ENCODE data around the gene SSBP2. TPM values are rescaled to one million over a fixed set of nuclear protein-coding genes. Genes with fewer than 3 reads are reported as not detected.
"Not testable (repeated sequence)": the region's sequence is repeated elsewhere in the genome, so short reads cannot be mapped to it uniquely, and the experiment has no call there.

Gene SSBP2
- total RNA-seq, 2 donors from 2014 or later, result 23.7 to 75.0 TPM

DNA sequence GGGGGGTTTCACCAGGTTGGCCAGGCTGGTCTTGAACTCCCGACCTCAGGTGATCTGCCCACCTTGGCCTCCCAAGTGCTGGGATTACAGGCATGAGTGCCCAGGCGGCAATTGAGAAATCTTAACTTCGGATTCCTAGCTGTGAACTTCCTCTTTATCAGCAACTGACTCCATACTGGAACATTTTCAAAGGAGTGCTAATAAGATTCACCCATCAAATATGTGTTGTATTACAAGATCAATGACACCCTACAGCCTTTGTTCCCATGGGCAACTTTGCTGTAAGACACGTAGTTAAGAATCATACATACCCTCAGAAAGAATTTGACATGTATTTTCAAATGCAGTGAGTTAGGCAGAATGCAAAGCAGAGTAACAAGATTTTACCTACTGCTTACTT is 333.8 kb downstream of the SSBP2 start:
- no peak for ATAC-seq (ENCODE audit: insufficient number of reproducible peaks, low FRiP score, low read depth)
- H3K27ac ChIP-seq, result no peak overlapping the region
- H3K4me1 ChIP-seq (ENCODE audit: control insufficient read depth in 1 of 2, low read depth in 2 of 2), result no peaks in the 10 kb centered on the region
- H3K9me3 ChIP-seq, result no peaks in the 10 kb centered on the region
- no peak overlapping the region for H3K4me3 ChIP-seq
- DNase-seq (ENCODE audit: low spot score), result no peak
- TF ChIP-seq, protein P1, sequence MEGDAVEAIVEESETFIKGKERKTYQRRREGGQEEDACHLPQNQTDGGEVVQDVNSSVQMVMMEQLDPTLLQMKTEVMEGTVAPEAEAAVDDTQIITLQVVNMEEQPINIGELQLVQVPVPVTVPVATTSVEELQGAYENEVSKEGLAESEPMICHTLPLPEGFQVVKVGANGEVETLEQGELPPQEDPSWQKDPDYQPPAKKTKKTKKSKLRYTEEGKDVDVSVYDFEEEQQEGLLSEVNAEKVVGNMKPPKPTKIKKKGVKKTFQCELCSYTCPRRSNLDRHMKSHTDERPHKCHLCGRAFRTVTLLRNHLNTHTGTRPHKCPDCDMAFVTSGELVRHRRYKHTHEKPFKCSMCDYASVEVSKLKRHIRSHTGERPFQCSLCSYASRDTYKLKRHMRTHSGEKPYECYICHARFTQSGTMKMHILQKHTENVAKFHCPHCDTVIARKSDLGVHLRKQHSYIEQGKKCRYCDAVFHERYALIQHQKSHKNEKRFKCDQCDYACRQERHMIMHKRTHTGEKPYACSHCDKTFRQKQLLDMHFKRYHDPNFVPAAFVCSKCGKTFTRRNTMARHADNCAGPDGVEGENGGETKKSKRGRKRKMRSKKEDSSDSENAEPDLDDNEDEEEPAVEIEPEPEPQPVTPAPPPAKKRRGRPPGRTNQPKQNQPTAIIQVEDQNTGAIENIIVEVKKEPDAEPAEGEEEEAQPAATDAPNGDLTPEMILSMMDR (IDR thresholded peaks at IDR 0.05), result no peak
- no peaks in the 10 kb centered on the region for H3K27me3 ChIP-seq (replicated peaks; ENCODE audit: insufficient read depth)
- H3K36me3 ChIP-seq, result no peaks in the 10 kb centered on the region

GRCh38 chr5:81409896-81410295 is 341.0 kb downstream of the SSBP2 start:
- no peak for ATAC-seq (ENCODE audit: insufficient number of reproducible peaks, low FRiP score, low read depth)
- TF ChIP-seq, protein P1 (IDR thresholded peaks at IDR 0.05), result no peak
- no peak overlapping the region for H3K4me3 ChIP-seq

GRCh38 chr5:81409361-81409760 is 341.5 kb downstream of the SSBP2 start:
- no peak for ATAC-seq (ENCODE audit: insufficient number of reproducible peaks, low FRiP score, low read depth)
- Histone ChIP-seq H3K27me3 (replicated peaks; ENCODE audit: insufficient read depth) (no peaks in the 10 kb centered on the region), H3K4me3 (no peak overlapping the region), H3K27ac (no peak overlapping the region), H3K4me1 (ENCODE audit: control insufficient read depth in 1 of 2, low read depth in 2 of 2) (no peaks in the 10 kb centered on the region), H3K9me3 (no peaks in the 10 kb centered on the region), H3K36me3 (no peaks in the 10 kb centered on the region)
- TF ChIP-seq, protein P1 (IDR thresholded peaks at IDR 0.05), result no peak
- DNase-seq (ENCODE audit: low spot score), result no peak

More at GRCh38 chr5:81409896-81410295, 341.0 kb downstream of the SSBP2 start:
- H3K36me3 ChIP-seq, result no peaks in the 10 kb centered on the region
- no peak overlapping the region for H3K27ac ChIP-seq
- H3K27me3 ChIP-seq (replicated peaks; ENCODE audit: insufficient read depth), result no peaks in the 10 kb centered on the region
- no peak for DNase-seq (ENCODE audit: low spot score)
- H3K9me3 ChIP-seq, result no peaks in the 10 kb centered on the region
- no peaks in the 10 kb centered on the region for H3K4me1 ChIP-seq (ENCODE audit: control insufficient read depth in 1 of 2, low read depth in 2 of 2)

DNA sequence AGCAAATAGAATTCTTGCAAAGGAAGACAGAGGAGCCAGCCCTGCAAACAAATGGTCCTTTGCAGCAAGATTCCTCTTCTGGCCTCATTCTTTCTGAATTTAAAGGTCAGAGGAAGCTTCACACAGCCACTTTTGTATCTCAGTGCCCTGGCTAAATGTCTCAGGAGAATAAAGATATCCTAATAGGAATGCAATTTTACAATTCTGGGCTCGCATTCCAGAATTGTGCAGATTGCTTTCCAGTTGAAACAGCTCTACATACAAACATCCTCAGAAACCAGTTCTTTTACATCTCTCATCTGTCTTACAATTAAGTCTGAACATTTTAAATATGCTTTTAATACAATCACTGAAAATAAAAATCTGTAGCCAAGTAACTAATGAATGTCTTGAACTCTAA is 342.4 kb downstream of the SSBP2 start:
- TF ChIP-seq, protein P1 (IDR thresholded peaks at IDR 0.05), result no peak
- H3K36me3 ChIP-seq, result no peaks in the 10 kb centered on the region
- ATAC-seq (ENCODE audit: insufficient number of reproducible peaks, low FRiP score, low read depth) (no peak), DNase-seq (ENCODE audit: low spot score) (no peak)
- no peaks in the 10 kb centered on the region for H3K9me3 ChIP-seq
- H3K27me3 ChIP-seq (replicated peaks; ENCODE audit: insufficient read depth), result no peaks in the 10 kb centered on the region
- no peaks in the 10 kb centered on the region for H3K4me1 ChIP-seq (ENCODE audit: control insufficient read depth in 1 of 2, low read depth in 2 of 2)
- no peak overlapping the region for H3K27ac ChIP-seq
- no peak overlapping the region for H3K4me3 ChIP-seq

DNA sequence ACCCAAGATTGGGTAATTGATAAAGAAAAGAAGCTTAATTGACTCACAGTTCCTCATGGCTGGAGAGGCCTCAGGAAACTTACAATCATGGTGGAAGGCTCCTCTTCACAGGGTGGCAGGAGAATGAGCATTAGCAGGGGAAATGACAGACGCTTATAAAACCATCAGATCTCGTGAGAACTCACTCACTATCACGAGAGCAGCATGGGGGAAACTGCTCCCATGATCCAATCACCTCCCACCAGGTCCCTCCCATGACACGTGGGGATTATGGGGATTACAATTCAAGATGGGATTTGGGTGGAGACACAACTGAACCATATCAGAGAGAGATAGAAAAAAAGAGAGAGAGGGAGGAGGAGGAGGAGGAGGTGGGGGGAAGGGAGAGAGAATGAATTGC is 343.1 kb downstream of the SSBP2 start:
- not testable (repeated sequence) for H3K27me3 ChIP-seq (replicated peaks; ENCODE audit: insufficient read depth); H3K27ac ChIP-seq; H3K9me3 ChIP-seq; H3K4me3 ChIP-seq; H3K36me3 ChIP-seq; H3K4me1 ChIP-seq (ENCODE audit: control insufficient read depth in 1 of 2, low read depth in 2 of 2); DNase-seq (ENCODE audit: low spot score); ATAC-seq (ENCODE audit: insufficient number of reproducible peaks, low FRiP score, low read depth)

DNA sequence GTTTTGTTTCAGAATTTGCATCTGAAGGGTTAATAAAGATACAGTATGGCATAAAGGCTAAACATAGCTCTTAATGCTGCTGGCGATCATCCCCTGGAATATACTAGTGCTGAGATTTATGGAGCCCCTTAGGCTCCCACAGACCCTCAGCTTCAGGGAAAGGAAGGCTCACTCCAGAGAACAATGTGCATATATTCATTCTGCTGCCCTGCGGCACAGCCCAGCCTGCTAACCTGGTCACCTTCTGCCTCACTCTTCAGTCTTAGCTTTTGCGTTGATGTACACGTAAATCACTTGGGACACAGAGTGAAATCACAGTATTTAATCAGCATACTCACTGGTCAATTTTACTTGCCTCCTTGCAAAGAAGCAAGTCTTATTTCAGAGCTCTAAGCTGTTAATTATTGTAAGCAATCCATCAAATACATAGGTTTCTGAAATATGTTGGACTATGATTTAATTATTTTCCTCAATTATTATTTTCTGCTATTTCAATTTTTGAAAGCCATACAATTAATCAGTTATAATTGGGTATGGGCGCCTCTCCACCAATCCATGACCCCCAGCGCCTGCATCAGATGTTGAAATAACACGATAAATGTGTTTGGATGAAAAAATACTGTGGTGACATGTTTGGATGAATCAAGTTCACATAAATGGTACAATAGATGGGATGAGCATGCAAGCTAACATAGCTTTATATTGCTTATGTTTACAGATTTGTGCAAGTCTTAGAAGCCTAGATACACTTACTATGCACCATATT is 345.6 kb downstream of the SSBP2 start:
- Histone ChIP-seq H3K9me3 (no peaks in the 10 kb centered on the region), H3K36me3 (no peaks in the 10 kb centered on the region), H3K27me3 (replicated peaks; ENCODE audit: insufficient read depth) (no peaks in the 10 kb centered on the region), H3K27ac (no peak overlapping the region), H3K4me3 (no peak overlapping the region), H3K4me1 (ENCODE audit: control insufficient read depth in 1 of 2, low read depth in 2 of 2) (no peaks in the 10 kb centered on the region)
- DNase-seq (ENCODE audit: low spot score) (no peak), ATAC-seq (ENCODE audit: insufficient number of reproducible peaks, low FRiP score, low read depth) (no peak)
- TF ChIP-seq, protein P1 (IDR thresholded peaks at IDR 0.05), result no peak

All from thoracic aorta (tissue), 2 donors.